HG03521 (cell line): ENCODE results near the gene PGF.

Source experiments
- ATAC-seq: cut with Tn5 transposase; IDR thresholded peaks from one replicate; pipeline ENCODE4 v1.9.1; 2021; ENCODE audit warnings: mild to moderate bottlenecking, moderate library complexity; ENCODE audit not compliant: unreplicated experiment

The PGF gene

GRCh38 chr14:74921053-74921620, 34.3 kb downstream of the PGF start:
- no peak for ATAC-seq

- ATAC-seq, result no peak
Observed at GRCh38 chr14:74920281-74920680, 35.1 kb downstream of the PGF start.

- no peak for ATAC-seq
Observed at GRCh38 chr14:74919421-74920165, 35.8 kb downstream of the PGF start.

- ATAC-seq, result no peak
Observed at GRCh38 chr14:74918380-74918779, 37.0 kb downstream of the PGF start.

GRCh38 chr14:74917646-74918081, 37.7 kb downstream of the PGF start:
- ATAC-seq, result no peak

GRCh38 chr14:74917178-74917543, 38.2 kb downstream of the PGF start:
- ATAC-seq, result no peak

- ATAC-seq, result no peak
Observed at GRCh38 chr14:74915826-74916225, 39.6 kb downstream of the PGF start.

- ATAC-seq, result no peak
Observed at GRCh38 chr14:74915426-74915825, 40.0 kb downstream of the PGF start.

GRCh38 chr14:74913986-74914573, 41.3 kb downstream of the PGF start:
- no peak for ATAC-seq

GRCh38 chr14:74913393-74913910, 41.9 kb downstream of the PGF start:
- ATAC-seq, result no peak

- no peak for ATAC-seq
Observed at GRCh38 chr14:74912801-74913200, 42.6 kb downstream of the PGF start.

- ATAC-seq, result no peak
Observed at GRCh38 chr14:74912111-74912510, 43.3 kb downstream of the PGF start.

GRCh38 chr14:74911704-74912103, 43.7 kb downstream of the PGF start:
- no peak for ATAC-seq

GRCh38 chr14:74911221-74911620, 44.2 kb downstream of the PGF start:
- no peak for ATAC-seq

- no peak for ATAC-seq
Observed at GRCh38 chr14:74910556-74910955, 44.8 kb downstream of the PGF start.

- ATAC-seq, result no peak
Observed at GRCh38 chr14:74909911-74910310, 45.5 kb downstream of the PGF start.

- no peak for ATAC-seq
Observed at GRCh38 chr14:74909501-74909900, 45.9 kb downstream of the PGF start.

GRCh38 chr14:74908861-74909341, 46.5 kb downstream of the PGF start:
- ATAC-seq, result no peak

GRCh38 chr14:74907744-74908143, 47.7 kb downstream of the PGF start:
- ATAC-seq, result no peak

- no peak for ATAC-seq
Observed at GRCh38 chr14:74906925-74907521, 48.4 kb downstream of the PGF start.

GRCh38 chr14:74905595-74906142, 49.7 kb downstream of the PGF start:
- ATAC-seq, result no peak
